ENCODE measurements around the gene PTPRG. TPM values are rescaled to one million over a fixed set of nuclear protein-coding genes. Genes with fewer than 3 reads are reported as not detected.

The PTPRG gene
- total and polyA plus RNA-seq, 2 experiments from 2014 or later = 24.4 to 131 TPM

- no peak overlapping the region for H3K4me3 ChIP-seq
- no peaks in the 10 kb centered on the region for H3K27me3 Mint-ChIP-seq (ENCODE audit: insufficient read depth, low read depth, poor library complexity)
- no peak for DNase-seq (ENCODE audit: low spot score)
- ATAC-seq = no peak
- no peak overlapping the region for H3K4me2 ChIP-seq
- TF ChIP-seq ZNF114 (CRISPR knock-in tag; IDR thresholded peaks at IDR 0.05) (no peak), NANOG (IDR thresholded peaks at IDR 0.05; ENCODE audit: borderline replicate concordance) (no peak), STAT1 (IDR thresholded peaks at IDR 0.05; ENCODE audit: unreplicated experiment) (no peak), REST (IDR thresholded peaks at IDR 0.05; ENCODE audit: unreplicated experiment) (no peak), CTCF (conservative IDR thresholded peaks at IDR 0.05; ENCODE audit: low read depth in 2 of 2) (no peak), ZNF462 (CRISPR knock-in tag; IDR thresholded peaks at IDR 0.05) (no peak), JUNB (IDR thresholded peaks at IDR 0.05; ENCODE audit: unreplicated experiment) (no peak), POLR2AphosphoS5 (IDR thresholded peaks at IDR 0.05; ENCODE audit: low read depth) (no peak), EZH2 (IDR thresholded peaks at IDR 0.05; ENCODE audit: low read depth, unreplicated experiment) (no peak), EZH2phosphoT487 (IDR thresholded peaks at IDR 0.05; ENCODE audit: unreplicated experiment) (no peak), ZNF331 (CRISPR knock-in tag; IDR thresholded peaks at IDR 0.05; ENCODE audit: low read depth) (no peak), CREB1 (CRISPR knock-in tag; IDR thresholded peaks at IDR 0.05; ENCODE audit: low read depth) (no peak), ETS1 (IDR thresholded peaks at IDR 0.05) (no peak)
- H3F3A ChIP-seq (replicated peaks; ENCODE audit: low read depth) = no peaks in the 10 kb centered on the region
- H3K36me3 Mint-ChIP-seq (ENCODE audit: low read depth) = no peaks in the 10 kb centered on the region
- no peak overlapping the region for H3K4me3 Mint-ChIP-seq
- peaks cover 15% of the 10 kb centered on the region for H3K4me1 ChIP-seq (ENCODE audit: insufficient read depth)
- H3K27me3 ChIP-seq (ENCODE audit: insufficient read depth) = no peaks in the 10 kb centered on the region
- H3K9me3 Mint-ChIP-seq = no peaks in the 10 kb centered on the region
- no peak overlapping the region for H2AFZ ChIP-seq
- no peaks in the 10 kb centered on the region for H4K20me1 ChIP-seq (replicated peaks; ENCODE audit: insufficient read depth)
- H3K4me1 Mint-ChIP-seq = peaks cover 22% of the 10 kb centered on the region
- no peaks in the 10 kb centered on the region for H3K36me3 ChIP-seq (ENCODE audit: insufficient read depth)
- H3K9me2 ChIP-seq (ENCODE audit: insufficient read depth) = no peaks in the 10 kb centered on the region
- H3K27ac ChIP-seq (ENCODE audit: low read depth) = no peak overlapping the region
- H3K27ac Mint-ChIP-seq = no peak overlapping the region
- H3K79me2 ChIP-seq (replicated peaks; ENCODE audit: insufficient read depth) = no peaks in the 10 kb centered on the region
Observed at GRCh38 chr3:61524933-61525332, 36.4 kb upstream of the PTPRG start.

All from GM23338 (cell line).